WTC11 (cell line): ENCODE results near the gene GALNT7. TPM values are rescaled to one million over a fixed set of nuclear protein-coding genes. Genes with fewer than 3 reads are reported as not detected.

Experiments
- ATAC-seq: fragments of 200-7000 bp; cut with Tn5 transposase; 2 replicates; pipeline ENCODE4 v1.10.0; 2021; ENCODE audit warnings: mild to moderate bottlenecking, moderate library complexity
- CTCF ChIA-PET: fragments of 300-600 bp; sonication (Branson Sonifier 250); formaldehyde crosslinking; loops from one replicate; lab custom pipeline; 2021; ENCODE audit warnings: antibody characterized with exemption; lab: Charles Lee
- POLR2A ChIA-PET: fragments of 350-600 bp; sonication (Branson Sonifier 250); formaldehyde crosslinking; loops from one replicate; lab custom pipeline; 2021; ENCODE audit warnings: antibody characterized with exemption; lab: Charles Lee
- DNase-seq: peaks from one replicate; pipeline ENCODE4 v3.0.0; 2021; ENCODE audit warnings: low spot score
- H3K27ac Mint-ChIP-seq: 2 replicates; pipeline ENCODE4 v1.8.0; 2021; ENCODE audit warnings: mixed read lengths
- H3K27me3 Mint-ChIP-seq: 2 replicates; pipeline ENCODE4 v1.8.0; 2021; ENCODE audit warnings: low read depth, mild to moderate bottlenecking, moderate library complexity, mixed read lengths
- H3K36me3 Mint-ChIP-seq: 2 replicates; pipeline ENCODE4 v1.8.0; 2021; ENCODE audit warnings: mixed read lengths
- H3K4me1 Mint-ChIP-seq: 2 replicates; pipeline ENCODE4 v1.8.0; 2022; ENCODE audit warnings: mixed read lengths
- H3K4me3 Mint-ChIP-seq: 2 replicates; pipeline ENCODE4 v1.8.0; 2021; ENCODE audit warnings: mild to moderate bottlenecking, moderate library complexity, mixed read lengths
- H3K9me3 Mint-ChIP-seq: 2 replicates; pipeline ENCODE4 v1.8.0; 2021; ENCODE audit warnings: mixed read lengths
- ARID4B ChIP-seq: sonication (generic); formaldehyde crosslinking; IDR thresholded peaks from 2 replicates; pipeline ENCODE4 v1.8.0; 2023; ENCODE audit warnings: missing genetic modification reagents, mild to moderate bottlenecking, borderline replicate concordance
- CBFB ChIP-seq: sonication (generic); formaldehyde crosslinking; IDR thresholded peaks from 2 replicates; pipeline ENCODE4 v1.8.1; 2022; ENCODE audit warnings: mild to moderate bottlenecking, low read depth, missing genetic modification reagents
- CDX4 ChIP-seq: fragments of 250-450 bp; sonication (Bioruptor Pico); IDR thresholded peaks from 2 replicates; pipeline ENCODE4 v1.9.0; 2021; ENCODE audit warnings: moderate library complexity, mild to moderate bottlenecking, inconsistent platforms, borderline replicate concordance
- E2F4 ChIP-seq: sonication (generic); formaldehyde crosslinking; IDR thresholded peaks from 2 replicates; pipeline ENCODE4 v1.8.1; 2022; ENCODE audit warnings: low read depth, mild to moderate bottlenecking, moderate library complexity, missing genetic modification reagents, borderline replicate concordance
- FOXJ3 ChIP-seq: sonication (generic); formaldehyde crosslinking; IDR thresholded peaks from 2 replicates; pipeline ENCODE4 v1.9.0; 2021; ENCODE audit warnings: missing genetic modification reagents, mild to moderate bottlenecking, borderline replicate concordance
- FOXK1 ChIP-seq: sonication (generic); formaldehyde crosslinking; IDR thresholded peaks from 2 replicates; pipeline ENCODE4 v1.8.0; 2022; ENCODE audit warnings: mild to moderate bottlenecking, moderate library complexity, missing genetic modification reagents
- FOXP1 ChIP-seq: sonication (generic); formaldehyde crosslinking; IDR thresholded peaks from 2 replicates; pipeline ENCODE4 v1.8.0; 2022; ENCODE audit warnings: missing genetic modification reagents, mild to moderate bottlenecking, moderate library complexity, borderline replicate concordance
- GABPB1 ChIP-seq: sonication (generic); formaldehyde crosslinking; IDR thresholded peaks from 2 replicates; pipeline ENCODE4 v1.8.1; 2023; ENCODE audit warnings: mild to moderate bottlenecking, missing genetic modification reagents
- GTF2I ChIP-seq: fragments of 250-450 bp; sonication (Bioruptor Pico); conservative IDR thresholded peaks from 2 replicates; pipeline ENCODE4 v1.4.0; 2021; ENCODE audit warnings: mild to moderate bottlenecking
- IRF2 ChIP-seq: sonication (generic); formaldehyde crosslinking; IDR thresholded peaks from 2 replicates; pipeline ENCODE4 v1.8.0; 2022; ENCODE audit warnings: low read depth, missing genetic modification reagents, borderline replicate concordance
- MXD4 ChIP-seq: fragments of 250-450 bp; sonication (Bioruptor Pico); IDR thresholded peaks from 2 replicates; pipeline ENCODE4 v1.8.0; 2021; ENCODE audit warnings: mild to moderate bottlenecking, moderate library complexity, borderline replicate concordance
- NFE2L1 ChIP-seq: sonication (generic); formaldehyde crosslinking; IDR thresholded peaks from 2 replicates; pipeline ENCODE4 v1.8.1; 2023; ENCODE audit warnings: missing genetic modification reagents
- STAT6 ChIP-seq: sonication (generic); formaldehyde crosslinking; conservative IDR thresholded peaks from 2 replicates; pipeline ENCODE4 v1.8.1; 2023; ENCODE audit warnings: mild to moderate bottlenecking, low read depth, missing genetic modification reagents, moderate library complexity
- ZNF396 ChIP-seq: fragments of 250-450 bp; sonication (Bioruptor Pico); IDR thresholded peaks from 2 replicates; pipeline ENCODE4 v1.8.0; 2021; ENCODE audit warnings: mild to moderate bottlenecking, moderate library complexity, borderline replicate concordance
- total RNA-seq: library from RNA; stranded (reverse); gene quantifications from 3 replicates; pipeline ENCODE4 v1.2.3, GENCODE V29; 2021
- TF ChIP-seq, protein P1 (sequence below): fragments of 250-450 bp; sonication (Bioruptor Pico); IDR thresholded peaks from 2 replicates; pipeline ENCODE4 v2.1.2; 2022; ENCODE audit warnings: mild to moderate bottlenecking, moderate library complexity
- TF ChIP-seq, protein P2 (sequence below): fragments of 250-450 bp; sonication (Bioruptor Pico); IDR thresholded peaks from 2 replicates; pipeline ENCODE4 v1.8.0; 2021; ENCODE audit warnings: mild to moderate bottlenecking
- TF ChIP-seq, protein P3 (sequence below): sonication (generic); formaldehyde crosslinking; IDR thresholded peaks from 2 replicates; pipeline ENCODE4 v1.8.1; 2023; ENCODE audit warnings: mild to moderate bottlenecking, missing genetic modification reagents, borderline replicate concordance
- TF ChIP-seq, protein P4 (sequence below): sonication (generic); formaldehyde crosslinking; IDR thresholded peaks from 2 replicates; pipeline ENCODE4 v1.8.1; 2023; ENCODE audit warnings: mild to moderate bottlenecking, missing genetic modification reagents, moderate library complexity

The GALNT7 gene
- total RNA-seq, 1 experiment from 2014 or later = 86.9 TPM

GRCh38 chr4:173370477-173371291 is 202.1 kb downstream of the GALNT7 start, which contains the start of gene SAP30:
Gene SAP30, plus strand, starts transcription at chr4:173370954. Its CDS starts 229 bp downstream, at chr4:173371183.
- ChIA-PET CTCF (interaction anchor here (0.6 to 3.3 kb wide), 20 partner anchors 10 to 814 kb away, joined by 3 to 25 read pairs (median 4); partner anchors contain the start of gene HMGB2), POLR2A (interaction anchor here (0.6 to 4.5 kb wide), 10 partner anchors 12 to 357 kb away, joined by 3 to 109 read pairs (median 3); partner anchors contain the start of gene HMGB2)
- Mint-ChIP-seq H3K9me3 (no peaks in the 10 kb centered on the region), H3K27me3 (peaks cover 7% of the 10 kb centered on the region), H3K4me1 (peaks cover 22% of the 10 kb centered on the region), H3K27ac (peak within 1 kb of the TSS; percentile 100), H3K4me3 (peak within 1 kb of the TSS; percentile 100), H3K36me3 (peaks cover 10% of the 10 kb centered on the region)
- peak; percentile 86 for ATAC-seq
- peak; percentile 98 for DNase-seq
- TF ChIP-seq, protein P1, sequence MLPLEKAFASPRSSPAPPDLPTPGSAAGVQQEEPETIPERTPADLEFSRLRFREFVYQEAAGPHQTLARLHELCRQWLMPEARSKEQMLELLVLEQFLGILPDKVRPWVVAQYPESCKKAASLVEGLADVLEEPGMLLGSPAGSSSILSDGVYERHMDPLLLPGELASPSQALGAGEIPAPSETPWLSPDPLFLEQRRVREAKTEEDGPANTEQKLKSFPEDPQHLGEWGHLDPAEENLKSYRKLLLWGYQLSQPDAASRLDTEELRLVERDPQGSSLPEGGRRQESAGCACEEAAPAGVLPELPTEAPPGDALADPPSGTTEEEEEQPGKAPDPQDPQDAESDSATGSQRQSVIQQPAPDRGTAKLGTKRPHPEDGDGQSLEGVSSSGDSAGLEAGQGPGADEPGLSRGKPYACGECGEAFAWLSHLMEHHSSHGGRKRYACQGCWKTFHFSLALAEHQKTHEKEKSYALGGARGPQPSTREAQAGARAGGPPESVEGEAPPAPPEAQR (CRISPR knock-in tag) = no peak
- TF ChIP-seq FOXJ3 (no peak), FOXP1 (peak; percentile 81), E2F4 (CRISPR knock-in tag) (no peak), STAT6 (CRISPR knock-in tag) (no peak), CDX4 (CRISPR knock-in tag) (no peak), IRF2 (CRISPR knock-in tag) (no peak), ARID4B (CRISPR knock-in tag) (peak; percentile 57; the same call in 1 of the 2 replicates), FOXK1 (CRISPR knock-in tag) (peak; percentile 44; the same call in 1 of the 2 replicates), GTF2I (CRISPR knock-in tag) (no peak), CBFB (no peak), NFE2L1 (no peak), GABPB1 (CRISPR knock-in tag) (no peak), ZNF396 (CRISPR knock-in tag) (no peak), MXD4 (CRISPR knock-in tag) (no peak)
- TF ChIP-seq, protein P2, sequence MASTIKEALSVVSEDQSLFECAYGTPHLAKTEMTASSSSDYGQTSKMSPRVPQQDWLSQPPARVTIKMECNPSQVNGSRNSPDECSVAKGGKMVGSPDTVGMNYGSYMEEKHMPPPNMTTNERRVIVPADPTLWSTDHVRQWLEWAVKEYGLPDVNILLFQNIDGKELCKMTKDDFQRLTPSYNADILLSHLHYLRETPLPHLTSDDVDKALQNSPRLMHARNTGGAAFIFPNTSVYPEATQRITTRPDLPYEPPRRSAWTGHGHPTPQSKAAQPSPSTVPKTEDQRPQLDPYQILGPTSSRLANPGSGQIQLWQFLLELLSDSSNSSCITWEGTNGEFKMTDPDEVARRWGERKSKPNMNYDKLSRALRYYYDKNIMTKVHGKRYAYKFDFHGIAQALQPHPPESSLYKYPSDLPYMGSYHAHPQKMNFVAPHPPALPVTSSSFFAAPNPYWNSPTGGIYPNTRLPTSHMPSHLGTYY (CRISPR knock-in tag) = no peak
- TF ChIP-seq, protein P3, sequence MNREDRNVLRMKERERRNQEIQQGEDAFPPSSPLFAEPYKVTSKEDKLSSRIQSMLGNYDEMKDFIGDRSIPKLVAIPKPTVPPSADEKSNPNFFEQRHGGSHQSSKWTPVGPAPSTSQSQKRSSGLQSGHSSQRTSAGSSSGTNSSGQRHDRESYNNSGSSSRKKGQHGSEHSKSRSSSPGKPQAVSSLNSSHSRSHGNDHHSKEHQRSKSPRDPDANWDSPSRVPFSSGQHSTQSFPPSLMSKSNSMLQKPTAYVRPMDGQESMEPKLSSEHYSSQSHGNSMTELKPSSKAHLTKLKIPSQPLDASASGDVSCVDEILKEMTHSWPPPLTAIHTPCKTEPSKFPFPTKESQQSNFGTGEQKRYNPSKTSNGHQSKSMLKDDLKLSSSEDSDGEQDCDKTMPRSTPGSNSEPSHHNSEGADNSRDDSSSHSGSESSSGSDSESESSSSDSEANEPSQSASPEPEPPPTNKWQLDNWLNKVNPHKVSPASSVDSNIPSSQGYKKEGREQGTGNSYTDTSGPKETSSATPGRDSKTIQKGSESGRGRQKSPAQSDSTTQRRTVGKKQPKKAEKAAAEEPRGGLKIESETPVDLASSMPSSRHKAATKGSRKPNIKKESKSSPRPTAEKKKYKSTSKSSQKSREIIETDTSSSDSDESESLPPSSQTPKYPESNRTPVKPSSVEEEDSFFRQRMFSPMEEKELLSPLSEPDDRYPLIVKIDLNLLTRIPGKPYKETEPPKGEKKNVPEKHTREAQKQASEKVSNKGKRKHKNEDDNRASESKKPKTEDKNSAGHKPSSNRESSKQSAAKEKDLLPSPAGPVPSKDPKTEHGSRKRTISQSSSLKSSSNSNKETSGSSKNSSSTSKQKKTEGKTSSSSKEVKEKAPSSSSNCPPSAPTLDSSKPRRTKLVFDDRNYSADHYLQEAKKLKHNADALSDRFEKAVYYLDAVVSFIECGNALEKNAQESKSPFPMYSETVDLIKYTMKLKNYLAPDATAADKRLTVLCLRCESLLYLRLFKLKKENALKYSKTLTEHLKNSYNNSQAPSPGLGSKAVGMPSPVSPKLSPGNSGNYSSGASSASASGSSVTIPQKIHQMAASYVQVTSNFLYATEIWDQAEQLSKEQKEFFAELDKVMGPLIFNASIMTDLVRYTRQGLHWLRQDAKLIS (CRISPR knock-in tag) = no peak
- TF ChIP-seq, protein P4, sequence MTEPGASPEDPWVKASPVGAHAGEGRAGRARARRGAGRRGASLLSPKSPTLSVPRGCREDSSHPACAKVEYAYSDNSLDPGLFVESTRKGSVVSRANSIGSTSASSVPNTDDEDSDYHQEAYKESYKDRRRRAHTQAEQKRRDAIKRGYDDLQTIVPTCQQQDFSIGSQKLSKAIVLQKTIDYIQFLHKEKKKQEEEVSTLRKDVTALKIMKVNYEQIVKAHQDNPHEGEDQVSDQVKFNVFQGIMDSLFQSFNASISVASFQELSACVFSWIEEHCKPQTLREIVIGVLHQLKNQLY = no peak
